ENCODE data around the gene ZNF554.

Gene ZNF554

DNA sequence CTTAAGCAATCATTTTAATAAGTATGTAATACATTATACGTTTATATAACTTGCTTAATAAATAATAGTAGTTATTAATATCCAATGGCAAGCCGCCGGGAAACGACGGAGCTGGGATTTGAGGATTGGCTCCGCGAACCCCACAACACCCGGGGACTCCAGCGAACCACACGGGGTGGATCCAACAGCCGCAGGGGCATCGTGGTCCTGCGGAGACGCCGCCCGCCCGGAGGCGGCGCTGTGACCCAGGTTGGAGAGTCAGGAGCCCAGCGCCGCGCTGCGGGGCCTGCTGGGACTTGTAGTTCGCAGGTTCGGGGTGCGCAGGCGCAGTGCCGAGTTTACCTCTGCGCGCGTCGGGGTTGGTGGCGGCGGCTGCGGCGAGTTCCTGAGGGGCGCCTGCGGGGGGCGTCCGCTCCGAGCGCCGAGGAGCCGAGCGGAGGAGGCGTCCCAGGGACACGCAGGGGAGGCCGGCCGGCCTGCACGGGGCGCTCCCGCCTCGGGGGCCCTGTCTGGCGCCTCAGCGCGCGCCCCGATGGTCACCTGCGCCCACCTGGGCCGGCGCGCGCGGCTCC lies at the start of gene ZNF554:
Gene ZNF554, plus strand, starts transcription at position 329 of the 572 bp plus-strand sequence. Its CDS starts 204 bp downstream, at position 533.
- peak; percentile 55 for FAIRE-seq

GRCh38 chr19:2770055-2771013 lies 49.3 kb upstream of the ZNF554 start:
- FAIRE-seq, result no peak

DNA sequence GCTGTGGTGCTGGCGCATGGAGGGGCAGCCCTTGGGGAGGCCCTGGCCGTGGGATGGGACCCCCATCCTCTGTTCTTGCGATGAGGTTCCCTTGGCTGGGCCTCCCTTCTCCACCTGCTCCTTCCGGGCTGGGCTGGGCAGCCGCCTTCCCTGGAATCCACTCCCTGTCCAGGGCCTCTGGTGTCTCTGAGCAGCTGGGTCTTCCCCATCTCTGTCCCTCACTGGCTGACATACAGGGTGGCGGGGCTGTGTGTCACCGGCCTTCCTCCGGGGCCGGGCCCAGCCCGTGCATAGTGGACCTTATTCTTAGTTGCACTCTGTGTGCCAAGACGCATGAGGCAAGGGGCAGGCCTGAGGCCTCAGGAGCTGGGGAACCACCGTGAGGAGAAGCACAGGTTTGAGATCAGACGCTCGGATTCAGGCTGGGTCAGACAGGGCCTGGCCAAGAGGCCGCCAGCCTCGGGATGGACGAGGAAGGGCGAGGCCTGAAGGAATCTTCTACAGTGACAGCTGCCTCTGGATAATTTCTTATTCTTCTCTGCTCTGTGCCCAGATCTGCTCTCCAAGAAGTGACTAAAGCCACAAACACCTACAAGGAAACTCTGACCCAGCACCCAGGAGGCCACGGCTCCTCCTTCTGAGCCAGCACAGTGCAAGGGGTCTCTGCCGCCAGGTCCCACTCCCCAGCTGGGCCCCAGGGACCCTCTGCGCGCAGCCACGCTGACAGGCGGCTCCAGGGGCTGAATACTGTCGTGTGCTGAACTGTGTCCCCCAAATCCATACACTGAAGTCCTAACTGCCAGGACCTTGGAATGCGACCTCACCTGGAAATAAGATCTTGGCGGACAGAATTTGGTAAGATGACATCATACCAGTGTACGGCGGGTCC lies 47.6 kb upstream of the ZNF554 start:
- no peak for FAIRE-seq

GRCh38 chr19:2774083-2774679 lies 45.5 kb upstream of the ZNF554 start:
- FAIRE-seq, result no peak

DNA sequence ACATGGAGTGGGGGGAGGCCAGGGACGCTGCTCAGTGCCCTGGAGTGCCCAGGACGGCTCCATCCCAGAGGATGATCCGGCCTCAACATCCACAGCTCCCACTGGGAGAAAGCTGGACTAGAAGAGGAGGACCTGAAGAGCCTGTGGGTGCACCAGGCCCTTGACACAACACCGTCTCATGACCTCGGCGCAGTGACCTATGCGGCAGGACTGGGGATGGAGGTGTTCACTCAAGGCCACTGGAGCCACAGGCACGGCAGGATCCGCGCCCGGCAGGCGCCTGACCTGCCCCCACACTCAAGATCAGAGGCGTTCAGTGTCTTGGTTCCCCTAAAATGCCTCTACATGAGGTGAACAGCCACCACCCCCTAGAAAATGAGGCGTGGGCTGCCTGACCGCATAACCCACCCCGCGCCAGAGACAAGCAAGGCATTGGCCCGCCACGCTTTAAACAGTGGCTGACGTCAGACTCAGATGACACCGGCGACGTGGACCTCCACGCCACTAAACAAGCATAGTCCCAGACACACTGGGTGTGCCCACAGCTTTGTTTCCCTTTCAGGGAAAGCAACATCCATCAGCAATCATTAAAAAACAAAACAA lies 44.6 kb upstream of the ZNF554 start:
- no peak for FAIRE-seq

DNA sequence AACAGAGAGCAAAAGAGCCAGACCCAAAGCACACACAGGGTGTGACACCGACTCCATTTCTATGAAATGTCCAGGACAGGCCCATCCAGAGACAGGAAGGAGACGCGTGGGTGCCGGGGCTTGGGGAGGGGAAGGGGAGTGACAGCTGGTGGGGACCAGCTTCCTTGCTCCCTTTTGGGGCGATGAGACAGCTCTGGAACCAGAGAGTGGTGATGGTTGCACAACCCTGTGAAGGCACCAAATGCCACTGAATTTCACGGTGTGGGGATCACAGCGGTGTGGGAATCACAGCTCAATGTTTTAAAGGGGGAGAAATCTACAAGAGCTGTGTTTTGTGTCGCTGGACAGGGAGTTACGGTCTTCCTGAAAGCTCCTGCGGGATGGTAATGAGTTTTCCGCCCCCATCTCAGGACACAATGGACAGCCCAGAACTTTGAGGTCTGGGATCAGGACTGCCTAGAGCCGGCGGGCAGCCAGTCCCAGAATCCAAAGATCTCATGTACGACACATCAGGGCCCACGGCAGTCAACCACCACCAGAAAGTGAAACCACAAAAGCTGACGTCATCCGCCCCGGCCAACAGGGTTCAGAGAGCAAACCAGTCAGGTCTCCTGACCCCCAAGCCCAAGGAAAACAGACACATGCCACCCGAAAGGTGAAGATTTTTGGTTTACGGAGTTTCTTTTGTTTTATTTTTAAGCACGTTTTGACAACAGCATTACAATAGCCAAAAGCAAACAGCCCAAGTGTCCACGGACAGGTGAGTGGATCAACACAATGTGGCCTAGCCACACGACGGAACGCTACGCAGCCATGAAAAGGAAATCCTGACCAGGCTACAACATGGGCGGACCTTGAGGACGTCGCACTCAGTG lies 43.9 kb upstream of the ZNF554 start:
- FAIRE-seq, result no peak

DNA sequence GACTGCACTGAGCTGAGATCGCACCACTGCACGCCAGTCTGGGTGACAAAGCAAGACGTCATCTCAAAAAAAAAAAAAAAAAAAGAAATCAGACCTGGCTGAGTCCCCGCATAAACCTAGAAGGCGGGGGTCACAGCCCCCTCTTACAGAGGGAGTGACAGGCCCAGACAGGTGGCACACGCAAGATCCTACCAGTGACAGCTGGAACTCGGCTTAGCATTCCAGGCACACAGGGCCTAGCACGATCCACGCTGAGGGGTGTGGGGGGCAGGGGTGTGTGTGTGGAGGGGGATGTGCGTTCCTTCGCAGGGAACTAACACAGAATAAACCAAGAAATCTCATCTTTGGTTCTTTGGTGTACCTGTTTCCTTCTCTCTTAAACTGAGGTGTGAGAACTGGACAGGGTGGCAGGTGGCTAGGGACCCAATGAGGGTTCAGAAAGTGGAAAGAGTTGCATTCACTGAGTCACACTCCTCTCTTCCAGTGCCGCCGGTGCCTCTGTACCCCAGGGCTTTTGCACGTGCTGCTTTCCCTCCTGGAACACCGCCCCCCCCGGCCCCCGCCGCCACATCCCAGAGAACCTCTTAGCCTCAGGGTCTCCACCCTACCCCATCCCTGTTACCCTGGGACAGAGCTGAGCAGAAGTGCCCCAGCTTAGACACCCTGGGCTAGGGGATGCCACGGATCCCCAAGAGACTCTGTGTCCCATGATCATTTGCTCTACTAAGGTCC lies 41.5 kb upstream of the ZNF554 start:
- no peak for FAIRE-seq

DNA sequence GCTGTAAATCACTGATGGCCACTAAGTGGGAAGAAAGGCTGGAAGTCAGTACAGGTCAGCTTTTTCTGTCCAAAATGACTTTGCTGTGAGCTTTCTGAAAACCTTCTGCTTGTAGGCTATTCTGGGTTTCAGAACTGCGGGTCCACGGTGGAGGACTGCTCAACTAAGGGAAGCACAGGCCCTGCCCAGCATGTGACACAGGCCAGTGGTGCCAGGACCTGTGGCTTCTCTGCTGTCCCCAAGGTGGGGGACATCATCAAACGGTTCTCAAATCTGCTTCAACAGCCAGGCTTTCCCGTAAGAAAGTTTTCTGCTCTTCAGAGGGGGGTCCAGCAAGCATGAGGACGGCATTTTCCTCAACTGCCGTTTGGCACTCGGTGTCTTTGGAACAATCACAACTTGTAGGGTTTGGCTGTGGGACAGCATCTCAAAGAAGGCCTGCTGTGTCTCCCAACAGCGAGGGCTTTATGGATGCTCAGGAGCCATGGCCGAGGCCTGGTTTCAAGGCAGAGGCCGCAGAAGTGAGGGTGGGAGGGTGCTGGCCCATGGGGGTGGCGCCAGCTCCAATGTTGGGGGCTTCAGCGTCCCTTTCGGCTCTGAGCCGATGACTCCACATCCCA lies 40.4 kb upstream of the ZNF554 start:
- FAIRE-seq, result no peak

DNA sequence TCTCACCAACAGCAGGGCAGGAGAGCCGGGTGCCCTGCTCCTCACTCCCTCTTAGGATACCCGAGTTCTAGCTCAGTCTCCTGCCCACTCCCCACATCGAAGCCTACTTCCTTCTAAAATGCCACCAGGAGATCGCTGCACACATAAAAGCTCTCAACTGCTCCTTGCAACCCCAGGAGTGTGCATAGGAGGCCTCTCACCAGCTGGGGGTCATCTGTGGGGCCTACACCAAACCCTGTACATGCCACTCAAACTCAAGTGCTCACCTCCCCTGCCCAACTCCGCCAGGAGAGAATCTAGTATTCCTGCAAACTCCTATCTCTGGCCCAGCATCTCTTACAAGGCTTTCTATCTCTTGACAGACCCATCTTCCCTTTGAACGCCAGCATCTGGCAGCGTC lies 39.4 kb upstream of the ZNF554 start:
- no peak for FAIRE-seq

DNA sequence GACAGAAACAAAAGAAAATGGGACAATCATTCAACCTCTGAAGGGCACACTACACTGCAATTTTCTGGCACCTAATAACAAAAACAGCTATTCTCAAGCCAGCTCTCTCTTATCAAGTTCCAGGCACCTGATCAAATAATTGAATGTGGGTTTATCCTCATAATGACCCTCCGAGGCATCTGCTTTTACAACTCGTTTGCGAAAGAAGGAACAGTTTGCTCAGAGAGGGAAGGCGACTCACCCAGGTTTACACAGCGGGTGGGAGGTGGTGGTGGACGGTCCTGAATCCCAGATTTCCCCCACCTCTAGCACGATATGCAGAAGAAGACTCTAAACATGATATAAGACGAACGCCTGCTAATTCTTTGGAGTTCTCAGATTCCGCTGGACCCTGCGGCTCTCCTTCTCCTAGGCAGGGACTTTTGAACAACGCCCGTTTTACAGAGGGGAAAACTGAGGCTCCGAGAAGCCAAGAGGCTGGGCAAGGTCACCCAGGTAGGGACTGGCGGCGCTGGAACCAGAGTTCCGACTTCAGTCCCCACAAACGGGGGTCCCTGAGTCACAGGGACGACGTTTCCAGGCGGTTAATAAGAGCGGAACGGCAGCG lies 37.2 kb upstream of the ZNF554 start:
- FAIRE-seq, result no peak

- FAIRE-seq, result peak; percentile 92
These were observed 36.5 kb upstream of the ZNF554 start, which contains the start of gene SGTA for GRCh38 chr19:2782936-2783780. Gene SGTA (minus strand): TSS chr19:2783273. CDS start chr19:2769068, 14,205 bp downstream.

- no peak for FAIRE-seq
These were observed 35.9 kb upstream of the ZNF554 start for GRCh38 chr19:2783781-2784145.

DNA sequence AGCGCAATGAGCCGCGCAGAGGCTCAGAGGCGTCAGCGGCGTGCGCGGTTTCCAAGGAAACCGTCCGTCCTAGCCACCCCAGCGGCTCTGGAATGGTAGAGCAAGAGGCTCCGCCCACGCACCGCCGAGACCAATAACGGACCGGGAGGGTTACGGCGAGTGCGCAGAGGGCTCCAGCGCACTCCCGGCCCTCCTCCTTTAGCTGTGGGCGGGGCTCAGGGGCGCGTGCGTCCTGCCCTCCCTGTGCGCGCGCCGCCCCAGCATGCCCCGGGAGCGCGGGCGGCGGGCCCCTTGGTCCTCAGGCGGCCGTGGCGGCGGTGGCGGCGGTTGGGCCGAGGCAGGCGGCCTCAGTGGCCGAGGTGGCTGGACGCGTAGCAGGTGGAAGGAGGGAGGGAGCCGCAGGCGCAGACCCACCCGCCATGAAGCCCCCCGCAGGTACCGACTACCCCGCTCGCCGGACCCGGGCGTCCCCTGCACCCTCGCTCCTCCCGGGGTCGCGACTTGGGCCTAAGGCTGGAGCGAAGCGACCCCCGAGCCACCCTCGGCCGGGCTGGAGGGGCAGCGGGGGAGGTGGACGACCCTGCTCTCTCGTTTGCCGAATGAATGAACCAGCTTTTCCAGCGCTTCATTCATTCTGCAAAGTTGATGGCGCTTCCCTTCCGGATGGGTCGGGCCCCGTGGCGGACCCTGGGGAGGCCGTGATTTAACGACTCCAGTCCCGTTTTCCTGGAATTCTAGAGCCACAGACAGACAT lies 34.2 kb upstream of the ZNF554 start, which contains the start of gene THOP1:
Gene THOP1, plus strand, starts transcription at position 260 of the 754 bp plus-strand sequence. Its CDS starts 160 bp downstream, at position 420.
- FAIRE-seq, result peak; percentile 21

DNA sequence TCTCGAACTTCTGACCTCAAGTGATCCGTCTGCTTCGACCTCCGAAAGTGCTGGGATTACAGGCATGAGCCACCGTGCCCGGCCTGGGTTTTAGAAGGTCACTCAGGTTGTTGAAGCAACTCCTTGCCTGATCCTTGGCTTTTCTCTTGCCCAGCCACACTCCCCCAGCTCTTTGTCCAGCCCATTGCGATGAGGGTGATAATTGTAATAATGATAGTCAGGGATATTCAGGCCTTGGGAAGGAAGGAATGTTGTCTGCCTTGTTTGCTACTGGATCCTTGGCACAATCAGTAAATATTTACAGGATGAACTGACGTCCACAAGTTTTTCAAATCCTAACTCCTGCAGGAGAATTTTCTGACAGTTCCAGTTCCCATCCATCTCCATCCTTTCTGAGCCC lies 32.6 kb upstream of the ZNF554 start:
- no peak for FAIRE-seq

- FAIRE-seq, result no peak
These were observed 31.4 kb upstream of the ZNF554 start for GRCh38 chr19:2788237-2788636.

DNA sequence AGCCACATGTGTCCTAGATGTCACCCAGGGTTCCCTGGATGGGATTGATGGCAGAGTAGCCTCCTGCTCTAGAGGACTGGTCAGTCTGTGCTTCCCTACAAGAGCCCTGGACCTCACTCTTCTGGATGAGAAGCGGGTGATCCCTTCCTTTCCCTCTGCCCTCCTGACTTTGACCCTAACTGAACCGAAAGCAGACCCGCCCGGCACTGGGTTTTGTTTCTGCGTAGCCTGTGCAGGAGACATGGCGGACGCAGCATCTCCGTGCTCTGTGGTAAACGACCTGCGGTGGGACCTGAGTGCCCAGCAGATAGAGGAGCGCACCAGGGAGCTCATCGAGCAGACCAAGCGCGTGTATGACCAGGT lies 29.5 kb upstream of the ZNF554 start:
- FAIRE-seq, result no peak

DNA sequence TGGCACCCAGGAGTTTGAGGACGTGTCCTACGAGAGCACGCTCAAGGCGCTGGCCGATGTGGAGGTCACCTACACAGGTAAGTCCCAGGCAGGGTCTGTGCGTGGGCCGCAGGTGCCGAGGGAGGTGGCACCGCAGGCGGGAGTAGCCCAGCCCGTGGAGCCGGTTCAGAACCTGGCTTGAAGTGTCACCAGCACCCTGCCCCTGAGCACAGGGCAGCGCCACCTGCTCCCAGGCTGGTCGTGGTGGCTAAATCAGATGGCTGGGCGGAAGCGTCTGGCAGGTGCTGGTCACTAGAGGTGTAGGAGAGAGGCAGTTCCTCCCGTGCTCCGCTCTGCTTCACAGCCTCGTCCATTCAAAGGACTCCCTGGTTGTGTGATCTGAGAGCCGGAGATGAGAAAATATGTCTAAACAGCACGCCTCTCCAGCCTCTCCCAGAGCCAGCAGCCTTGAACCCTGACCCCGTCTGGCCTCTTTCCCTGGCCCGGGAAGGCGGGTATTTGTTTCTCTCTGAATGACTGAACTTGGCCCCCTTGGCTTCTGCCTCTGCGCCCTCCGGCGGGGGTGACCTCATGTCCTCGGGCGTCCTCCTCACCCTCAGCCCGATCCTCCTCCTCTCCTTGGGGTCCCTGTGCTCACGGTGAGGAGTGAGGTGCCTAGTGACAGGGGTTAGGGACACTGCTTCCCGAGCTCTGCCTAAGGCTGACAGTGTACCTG lies 29.0 kb upstream of the ZNF554 start:
- no peak for FAIRE-seq

Measured in islet of Langerhans (tissue), 1 donor.